ENCODE results near the gene TMC6.

GRCh38 chr17:78092794-78093324 is 35.7 kb downstream of the TMC6 start:
- TF ChIP-seq MYC (CRISPR knock-in tag; IDR thresholded peaks at IDR 0.05; ENCODE audit: borderline replicate concordance): no peak
- no peak for TF ChIP-seq ZNF687 (CRISPR knock-in tag; IDR thresholded peaks at IDR 0.05)
- TF ChIP-seq ZFX (CRISPR knock-in tag; IDR thresholded peaks at IDR 0.05; ENCODE audit: low read depth): no peak
- TF ChIP-seq PRDM4 (CRISPR knock-in tag; IDR thresholded peaks at IDR 0.05; ENCODE audit: borderline replicate concordance): no peak

All from HepG2 (cell line).